Stimulated activated CD8-positive, alpha-beta memory T cell treated with anti-CD3 and anti-CD28 coated beads, Interleukin-7, amount 100 ng/mL, for 1 hour (primary cell): ENCODE results near the gene MRPS23.

Experiments used
- DNase-seq, 2 donors: peaks; one replicate each; pipeline ENCODE4 v3.0.0-alpha.2; 2020; ENCODE audit warnings: low read depth in 2 of 2

MRPS23 gene

DNA sequence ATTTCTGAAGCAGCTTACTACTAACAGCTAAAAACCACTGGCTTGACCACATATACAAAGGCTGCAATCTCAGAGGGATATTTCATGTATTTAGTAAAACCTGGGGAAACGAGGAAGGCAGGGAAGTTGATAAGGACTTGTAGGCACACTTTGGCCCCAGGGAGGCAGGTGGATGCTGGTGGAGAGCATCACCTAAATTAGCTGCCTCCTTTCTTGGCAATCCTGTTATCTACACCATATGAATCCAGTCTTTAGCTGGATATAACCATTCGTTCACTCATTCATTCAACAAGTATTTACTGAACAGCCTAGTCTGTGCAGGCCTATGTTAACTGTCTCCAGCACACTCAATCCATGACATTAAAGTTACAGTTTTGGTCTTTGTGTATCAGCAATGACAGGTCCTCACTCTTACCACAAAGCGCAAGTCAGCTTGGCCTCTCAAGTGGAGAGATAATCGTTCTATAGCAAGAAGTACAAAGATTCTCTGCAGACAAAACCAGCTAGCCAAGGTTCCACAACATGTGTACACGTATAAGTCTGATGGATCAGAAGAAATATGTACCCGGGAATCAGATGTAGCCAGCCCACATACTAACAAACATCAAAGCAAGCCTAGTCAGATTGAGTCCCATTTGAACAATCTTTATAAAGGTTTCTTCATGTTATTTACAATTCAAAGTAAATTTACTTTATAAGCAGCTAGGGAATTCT is 10.8 kb downstream of the MRPS23 start:
- DNase-seq: no peak

DNA sequence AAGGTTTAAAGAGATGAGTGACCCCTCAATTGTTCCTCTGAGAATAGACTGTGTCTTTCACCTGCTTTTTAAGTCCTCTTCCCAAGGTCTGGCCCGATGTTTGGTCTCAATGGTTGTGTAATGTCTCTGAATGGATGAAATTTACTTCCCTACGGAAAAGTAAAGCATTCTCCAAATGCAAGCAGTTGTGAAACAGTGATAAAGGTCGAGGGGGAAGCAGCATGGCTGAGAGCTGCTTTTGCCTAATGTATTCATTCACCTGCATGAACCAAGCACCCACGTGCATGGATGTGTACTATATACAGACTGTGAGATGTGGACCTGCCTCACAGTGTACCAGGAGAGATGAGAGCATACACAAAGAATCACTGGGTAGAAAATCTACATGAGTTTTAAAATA is 11.4 kb downstream of the MRPS23 start:
- no peak for DNase-seq

DNA sequence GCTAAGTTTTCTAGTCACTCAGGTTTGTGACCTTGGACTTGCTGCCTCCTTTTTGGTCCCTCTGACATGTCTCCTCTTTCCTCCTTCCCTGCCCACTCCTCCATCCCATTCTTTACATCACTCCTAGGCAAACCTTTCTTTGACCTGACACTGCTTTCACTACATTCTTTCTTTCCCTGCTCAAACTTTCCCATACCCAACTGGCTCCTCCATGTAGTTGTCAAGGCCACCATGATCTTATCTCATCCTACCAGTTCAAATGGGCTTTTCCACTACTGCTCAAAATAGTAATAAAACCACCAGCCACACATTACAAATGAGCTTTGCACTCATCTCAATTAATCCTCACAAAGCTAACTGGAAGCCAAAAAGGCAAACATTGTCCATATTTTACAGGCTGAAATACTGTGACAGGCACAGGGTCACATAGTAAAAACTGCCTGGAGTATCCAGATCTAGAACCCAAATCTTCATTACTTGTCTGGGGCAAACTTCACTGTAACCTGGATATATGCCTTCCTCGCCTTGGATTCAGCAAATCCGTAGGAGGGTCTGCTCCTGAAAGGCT is 14.4 kb downstream of the MRPS23 start:
- no peak for DNase-seq

DNA sequence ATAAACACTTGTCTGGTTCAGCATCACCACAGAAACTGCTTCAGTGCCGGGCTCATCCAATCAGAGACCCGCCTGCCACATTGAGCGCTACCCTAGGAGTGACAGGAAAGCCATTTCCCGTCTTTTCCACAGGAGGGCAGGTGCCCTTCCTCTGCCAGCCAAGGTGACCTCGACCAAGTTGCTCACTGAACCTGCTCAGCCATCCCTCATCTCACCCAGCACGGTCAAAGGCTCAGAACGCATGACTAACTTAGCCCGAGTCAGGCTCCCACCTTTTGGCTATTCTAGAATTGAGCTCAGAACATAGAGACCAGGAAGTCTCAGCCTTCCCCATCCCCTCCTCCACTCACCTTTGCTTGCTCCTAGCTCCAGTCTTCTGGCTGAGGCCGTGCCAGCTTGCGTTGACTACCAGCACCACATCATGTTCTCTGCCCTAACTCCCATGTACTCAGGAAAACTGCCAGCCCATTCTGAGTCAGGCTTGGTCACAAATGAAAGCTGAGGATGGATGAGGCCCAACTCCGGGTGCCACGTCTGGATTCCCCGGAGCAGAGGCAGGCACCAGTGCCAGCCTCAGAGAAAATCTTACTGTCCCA is 15.6 kb downstream of the MRPS23 start:
- no peak for DNase-seq

DNA sequence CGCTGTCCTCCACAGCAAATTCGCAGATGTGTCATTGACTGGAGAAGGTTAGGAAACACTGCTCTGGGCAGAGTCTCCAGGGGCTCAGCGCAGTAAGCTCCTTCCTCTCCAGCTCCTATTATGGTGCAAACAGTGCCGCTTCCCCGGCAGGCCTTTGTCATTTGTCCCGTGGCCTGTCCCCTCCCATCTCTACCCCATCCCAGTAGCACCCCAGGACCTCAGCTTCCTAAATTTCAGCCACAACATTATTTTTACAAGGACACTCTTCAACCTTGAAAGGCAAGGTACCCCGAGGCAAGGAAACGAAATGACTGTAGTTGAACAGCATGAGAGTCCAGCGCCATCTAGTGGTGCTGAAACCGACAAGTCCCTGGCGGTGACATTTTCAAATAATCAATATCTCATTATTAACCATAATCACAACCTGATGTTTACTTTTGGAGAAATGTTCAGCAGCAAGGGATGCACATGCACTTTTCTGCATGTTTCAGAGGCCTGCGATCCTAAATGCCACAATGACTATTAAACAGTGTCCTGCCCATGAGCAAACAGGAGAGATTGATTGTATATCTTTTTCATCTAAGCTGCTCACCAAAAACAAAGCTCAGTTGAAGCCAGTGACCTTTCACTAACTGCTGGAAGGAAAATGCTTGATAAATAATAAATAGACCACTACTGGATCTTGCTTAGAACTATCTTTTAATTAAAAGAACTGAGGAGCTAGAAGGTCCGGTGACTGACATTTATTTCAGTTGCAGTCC is 16.5 kb downstream of the MRPS23 start:
- peak; percentile 20 to 50 for DNase-seq

DNA sequence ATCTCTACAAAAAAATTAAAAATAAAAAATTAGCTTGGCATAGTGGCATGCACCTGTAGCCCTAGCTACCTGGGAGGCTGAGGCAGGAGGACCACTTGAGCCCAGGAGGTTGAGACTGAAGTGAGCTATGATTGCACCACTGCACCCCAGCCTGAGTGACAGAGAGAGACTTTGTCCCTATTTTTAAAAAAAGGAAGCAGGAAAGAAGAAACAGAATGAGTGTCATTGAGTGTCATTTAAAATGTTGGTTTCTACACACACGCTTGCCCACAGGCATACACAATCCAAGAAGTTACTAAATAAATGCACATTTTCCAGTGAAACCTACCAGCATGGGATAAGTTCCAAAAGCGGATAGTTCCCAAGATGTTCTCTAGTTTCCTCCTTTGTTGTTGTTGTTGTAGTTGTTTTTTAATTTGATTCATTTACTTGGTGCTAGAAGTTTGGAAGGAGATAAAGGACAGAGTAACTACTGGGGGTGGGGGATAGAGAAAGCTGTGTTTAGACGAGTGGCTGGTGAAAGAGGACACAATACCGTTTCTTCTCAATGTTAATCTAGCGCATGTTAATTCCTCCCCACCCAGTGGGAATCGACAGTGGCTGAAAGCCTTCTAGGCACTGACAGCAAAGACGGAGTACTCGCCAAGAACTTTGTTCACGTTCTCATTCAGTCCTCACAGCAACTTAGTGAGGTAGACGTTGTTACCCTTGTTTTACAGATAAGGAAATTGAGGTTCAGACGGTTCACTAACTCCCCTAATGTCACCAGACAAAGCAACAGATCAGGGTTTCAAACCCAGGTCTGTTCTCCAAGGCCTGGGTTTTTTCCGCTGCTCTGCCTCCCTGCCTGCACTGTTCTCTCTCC is 17.3 kb downstream of the MRPS23 start:
- DNase-seq: no peak

DNA sequence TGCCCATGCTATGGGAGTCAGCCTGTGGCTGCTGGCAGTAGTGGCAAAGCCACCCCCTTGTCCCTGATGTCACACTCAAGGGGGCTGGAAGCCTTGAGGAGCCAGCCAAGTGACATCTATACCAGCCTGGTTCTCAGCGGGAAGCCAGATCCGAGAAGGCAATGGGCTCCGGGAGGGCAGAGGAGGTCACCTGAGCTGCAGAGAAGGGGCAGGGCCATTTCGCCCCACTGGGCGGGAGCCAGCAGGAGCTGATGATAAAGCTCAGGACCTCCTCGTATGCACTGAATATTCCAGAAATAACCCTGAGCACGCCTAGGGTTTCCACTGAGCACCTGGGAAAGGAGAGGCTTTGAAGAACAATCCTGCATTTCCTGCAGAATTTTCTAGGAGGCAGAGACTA is 19.0 kb downstream of the MRPS23 start:
- DNase-seq: no peak

DNA sequence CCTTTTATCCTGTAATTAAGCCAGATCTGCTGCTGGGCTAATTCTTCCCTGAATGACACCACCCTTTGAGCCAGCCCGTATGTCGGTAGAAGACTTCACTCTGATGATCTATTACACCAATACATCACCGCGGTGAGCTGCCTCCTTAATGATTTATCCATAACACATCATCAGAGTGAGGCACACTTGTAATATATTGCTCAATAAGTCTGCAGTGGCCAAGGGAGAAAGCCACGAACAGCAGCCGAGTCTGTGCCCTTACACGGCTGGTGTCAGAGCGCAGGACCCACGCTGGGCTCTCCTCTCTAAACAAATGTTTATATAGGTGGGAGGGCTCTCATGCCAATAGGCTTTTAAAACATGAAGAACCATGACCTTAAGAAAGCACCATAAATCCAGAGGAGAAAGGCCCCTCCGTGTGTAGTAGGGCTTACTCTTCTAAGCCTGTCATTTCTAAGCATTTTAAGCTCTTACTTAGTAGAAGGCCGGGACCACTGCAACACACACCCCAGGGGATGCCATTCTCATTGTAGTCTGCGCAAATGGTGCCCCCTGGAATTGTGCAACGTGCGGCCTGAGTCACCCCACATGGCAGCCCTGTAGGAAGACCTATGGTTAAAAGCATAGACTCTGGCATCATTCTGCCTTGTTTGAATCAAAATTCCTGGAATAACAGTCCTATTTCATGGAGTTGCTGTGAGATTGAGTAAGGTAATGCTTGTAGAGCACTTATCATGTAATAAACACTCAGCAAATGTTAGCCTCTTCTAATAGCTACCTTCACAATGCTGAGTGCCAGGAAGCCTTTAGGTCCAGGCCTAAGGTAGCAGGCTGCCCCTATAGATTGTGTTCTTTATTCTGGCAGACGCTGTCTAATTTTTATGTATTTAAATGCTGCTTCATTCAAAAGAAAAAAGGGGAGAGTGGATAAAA is 26.1 kb downstream of the MRPS23 start:
- DNase-seq: no peak

DNA sequence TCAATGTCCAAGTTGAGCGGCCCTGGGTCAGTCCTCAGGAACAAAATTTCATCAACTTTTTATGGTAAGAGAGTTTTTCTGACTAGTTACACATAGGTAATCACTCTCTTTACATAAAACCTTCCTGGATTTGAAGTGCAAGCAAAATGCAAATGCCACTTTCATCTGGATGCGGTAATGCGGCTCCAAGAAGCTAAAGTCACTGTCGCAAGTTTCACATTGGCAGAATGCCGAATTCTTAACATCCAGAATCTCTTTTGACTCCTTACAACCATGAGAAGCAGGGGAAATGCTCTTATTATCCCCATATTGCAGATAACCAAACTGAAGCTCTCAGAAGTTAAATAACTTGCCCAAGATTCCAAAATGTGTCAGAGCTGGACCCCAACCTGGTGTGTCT is 30.0 kb downstream of the MRPS23 start:
- no peak for DNase-seq

DNA sequence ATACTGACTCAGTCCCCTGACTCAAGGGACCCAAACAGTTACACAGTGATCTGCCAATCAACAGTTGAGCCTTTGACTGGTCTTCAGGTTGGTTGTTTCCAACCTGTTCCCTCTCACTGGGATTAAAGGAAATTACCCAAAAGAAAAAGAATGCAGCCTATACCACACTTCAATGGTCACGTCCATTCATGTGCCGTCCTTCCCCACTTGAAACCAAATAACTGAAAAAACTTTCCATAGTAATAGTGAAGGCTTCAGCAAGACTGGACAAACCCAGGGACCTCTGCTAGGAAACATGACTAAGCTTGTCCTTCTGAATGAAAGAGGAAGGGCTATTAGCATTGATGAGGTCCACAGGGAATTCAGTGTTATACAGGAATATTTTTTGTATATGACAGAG is 30.6 kb downstream of the MRPS23 start:
- no peak for DNase-seq

DNA sequence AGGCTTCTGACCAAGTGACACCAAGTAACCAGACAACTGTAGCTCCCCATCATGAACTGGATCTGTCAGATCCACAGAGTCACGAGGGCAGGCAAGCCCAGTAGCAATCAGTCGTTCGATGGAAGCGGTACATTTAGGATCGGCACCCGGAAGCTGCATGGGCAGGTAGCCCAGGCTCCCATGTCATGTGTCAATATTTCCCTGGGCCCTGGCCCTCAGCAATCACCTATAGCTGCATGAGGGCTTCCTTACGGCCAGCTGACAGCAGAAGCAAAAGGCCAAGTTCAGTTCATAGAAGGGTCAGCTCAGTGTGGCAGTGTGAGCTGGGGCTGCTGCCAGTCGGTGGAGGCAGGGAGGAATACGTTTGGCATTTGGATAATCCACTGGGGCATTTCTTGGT is 31.8 kb downstream of the MRPS23 start:
- DNase-seq: no peak

DNA sequence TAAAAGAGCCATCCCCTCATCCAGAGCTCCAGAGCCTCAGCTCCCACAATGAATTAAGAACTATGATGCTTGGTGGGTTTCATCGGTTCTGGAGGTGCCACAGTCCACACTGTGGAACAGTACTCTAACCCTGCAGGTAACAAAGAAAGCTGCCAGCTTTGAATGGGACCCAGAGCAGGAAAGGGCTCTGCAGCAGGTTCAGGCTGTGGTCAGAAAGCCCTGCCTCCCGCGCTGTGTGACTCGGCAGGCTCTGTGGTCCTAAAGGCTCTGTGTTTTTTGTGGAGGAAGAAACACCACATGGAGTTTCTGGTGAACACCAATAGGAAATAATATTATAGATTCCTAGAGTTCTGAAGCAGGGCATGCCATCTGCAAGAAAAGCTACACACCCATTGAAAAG is 32.5 kb downstream of the MRPS23 start:
- no peak for DNase-seq

DNA sequence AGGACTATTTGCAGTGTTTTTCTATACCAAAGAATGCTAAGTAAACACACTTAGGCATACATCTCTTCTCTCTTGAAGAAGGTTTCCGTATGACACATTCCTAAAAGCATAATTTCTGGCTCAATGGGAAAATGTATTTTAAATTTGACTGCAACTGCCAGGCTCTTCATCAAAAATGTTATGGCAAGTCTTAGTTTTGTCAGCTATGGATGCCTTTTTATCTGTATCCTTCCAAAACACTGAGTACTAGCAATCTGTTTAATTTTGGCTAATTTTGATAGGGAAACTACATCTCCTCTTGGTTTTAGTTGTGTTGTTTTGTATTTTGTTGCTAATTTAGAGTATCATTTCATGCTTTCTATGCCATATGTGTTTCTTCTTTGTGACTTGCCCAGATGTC is 35.4 kb downstream of the MRPS23 start:
- no peak for DNase-seq

DNA sequence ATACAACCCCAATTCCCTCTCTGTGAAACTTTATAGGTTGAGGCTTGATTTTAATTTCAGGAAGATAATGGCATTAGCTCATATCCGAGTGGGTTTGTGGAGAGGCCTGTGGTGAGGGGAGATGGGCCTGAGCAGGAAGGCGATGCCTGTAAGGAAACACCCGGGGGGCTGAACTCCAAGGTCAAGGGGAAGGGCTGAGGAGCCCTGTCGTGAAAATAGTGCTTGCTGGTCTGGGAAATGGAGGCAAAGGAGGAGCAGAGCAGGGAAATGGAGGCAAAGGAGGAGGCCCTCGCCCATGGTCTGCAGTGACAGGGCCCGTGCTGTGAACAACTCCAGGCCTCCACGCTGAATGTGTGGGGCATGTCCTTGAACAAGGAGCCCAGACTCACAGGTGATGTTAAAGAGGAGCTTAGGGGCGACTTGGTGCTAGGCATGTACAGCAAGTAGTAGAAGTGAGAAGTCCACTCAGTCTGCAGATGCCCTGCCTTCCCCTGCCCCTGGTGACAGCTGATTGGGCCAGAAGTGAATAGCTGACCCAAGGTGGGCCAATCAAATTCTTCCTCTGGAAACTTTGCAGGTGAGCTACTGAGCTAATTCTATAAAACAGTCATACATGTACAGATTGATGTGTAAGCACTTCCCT is 38.1 kb downstream of the MRPS23 start:
- DNase-seq: no peak

DNA sequence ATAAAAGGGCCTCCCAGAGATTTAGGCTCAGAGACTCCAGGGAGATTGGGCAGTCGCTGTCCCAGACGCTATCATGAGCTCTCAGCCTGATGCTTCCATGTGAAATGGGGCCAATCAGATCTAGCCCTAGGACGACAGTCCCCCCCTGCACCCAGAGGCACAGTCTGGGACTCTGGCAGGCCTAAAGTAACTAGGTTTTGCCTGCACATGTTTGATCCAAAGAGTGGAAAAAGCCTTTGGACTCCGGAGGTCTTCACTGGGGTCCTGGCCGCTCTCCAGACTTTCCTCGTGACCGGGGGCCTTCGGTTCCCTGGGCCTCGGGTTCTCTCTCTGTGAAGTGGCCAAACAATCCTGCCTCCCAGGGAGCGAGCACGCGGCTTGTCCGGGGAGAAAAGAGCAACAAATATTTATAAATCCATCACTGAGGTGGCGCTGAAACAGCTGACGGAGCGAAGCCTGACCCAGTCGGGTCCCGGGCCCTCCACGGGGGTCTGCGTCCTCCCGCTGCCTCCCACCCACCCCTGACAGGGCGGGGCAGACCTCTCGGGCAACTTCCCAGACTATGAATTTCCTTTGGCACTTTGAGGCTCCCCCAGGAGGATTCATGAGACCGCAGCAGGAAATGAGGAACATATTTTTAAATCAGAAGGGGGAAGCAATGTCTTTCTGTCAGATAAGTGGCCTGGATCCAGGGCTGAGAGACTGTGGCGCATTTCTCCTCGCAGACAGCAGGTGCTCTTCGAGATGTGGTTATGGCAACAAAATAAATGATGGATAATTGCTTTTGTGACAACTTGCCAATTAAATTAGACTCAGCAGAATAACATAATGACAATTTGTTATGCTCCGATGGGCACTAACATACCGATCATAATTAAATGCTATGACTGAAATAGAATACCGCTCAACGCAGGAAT is 38.9 kb downstream of the MRPS23 start:
- DNase-seq: no peak

DNA sequence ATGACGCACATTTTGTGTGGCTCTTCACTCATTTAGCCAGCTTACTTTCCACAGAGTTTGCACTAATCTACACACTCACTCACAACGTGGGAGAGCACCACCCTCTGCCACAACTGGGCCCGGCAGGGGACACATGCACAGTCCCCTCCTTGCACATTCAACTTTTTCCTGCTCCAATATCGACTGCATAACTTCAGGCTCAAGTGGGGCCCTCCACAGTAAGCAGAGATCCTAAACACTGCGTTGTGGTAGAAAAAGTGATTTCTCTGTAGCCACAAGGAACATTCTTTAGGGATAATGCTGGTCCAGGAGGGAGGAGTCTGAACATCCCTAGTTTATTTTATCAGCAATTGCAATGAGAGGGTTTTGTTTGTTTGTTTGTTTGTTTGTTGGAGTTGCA is 40.0 kb downstream of the MRPS23 start:
- DNase-seq: no peak

DNA sequence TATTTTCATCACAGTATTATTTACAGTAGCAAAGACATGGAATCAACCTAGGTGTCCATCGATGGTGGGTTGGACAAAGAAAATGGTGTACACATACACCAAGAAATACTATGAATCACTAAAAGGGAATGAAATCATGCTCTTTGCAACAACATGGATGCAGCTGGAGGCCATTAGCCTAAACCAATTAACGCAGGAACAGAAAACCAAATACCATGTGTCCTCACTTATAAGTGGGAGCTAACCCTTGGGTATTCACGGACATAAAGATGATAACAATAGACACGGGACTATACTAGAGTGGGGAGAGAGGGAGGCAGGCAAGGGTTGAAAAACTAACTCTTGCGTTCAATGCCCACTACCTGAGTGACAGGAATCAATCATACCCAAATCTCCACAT is 41.0 kb downstream of the MRPS23 start:
- no peak for DNase-seq

DNA sequence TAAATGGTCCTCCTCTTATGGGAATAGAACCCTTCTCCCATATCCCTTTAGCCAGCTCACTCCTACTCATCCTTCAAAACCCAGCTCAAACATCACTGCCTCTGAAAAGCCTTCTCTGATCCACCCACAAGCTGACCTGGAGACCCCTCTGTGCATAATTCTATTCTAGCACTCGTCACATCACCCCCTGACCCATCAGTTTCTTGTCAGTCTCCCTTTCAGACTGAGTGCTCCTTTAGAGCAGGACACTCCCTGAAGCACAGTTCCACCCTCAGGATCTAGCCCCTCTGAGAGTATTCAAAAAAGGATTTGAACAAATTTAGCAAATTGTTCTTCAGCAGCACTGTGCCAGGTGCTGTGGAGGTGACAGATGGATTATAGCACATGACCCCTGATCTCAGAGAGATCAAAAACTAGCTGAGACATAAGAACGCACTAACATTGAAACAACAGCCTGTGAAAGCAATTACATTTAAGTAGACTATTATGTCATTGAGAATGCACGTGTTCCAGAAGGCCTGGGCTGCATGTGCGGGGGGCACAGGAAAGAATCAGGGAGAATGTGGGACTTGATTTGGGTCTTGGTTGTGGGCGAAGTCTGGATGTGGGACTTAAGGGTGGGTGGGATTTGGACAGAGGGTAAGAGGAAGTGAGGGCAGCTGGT is 43.5 kb downstream of the MRPS23 start:
- DNase-seq: no peak

DNA sequence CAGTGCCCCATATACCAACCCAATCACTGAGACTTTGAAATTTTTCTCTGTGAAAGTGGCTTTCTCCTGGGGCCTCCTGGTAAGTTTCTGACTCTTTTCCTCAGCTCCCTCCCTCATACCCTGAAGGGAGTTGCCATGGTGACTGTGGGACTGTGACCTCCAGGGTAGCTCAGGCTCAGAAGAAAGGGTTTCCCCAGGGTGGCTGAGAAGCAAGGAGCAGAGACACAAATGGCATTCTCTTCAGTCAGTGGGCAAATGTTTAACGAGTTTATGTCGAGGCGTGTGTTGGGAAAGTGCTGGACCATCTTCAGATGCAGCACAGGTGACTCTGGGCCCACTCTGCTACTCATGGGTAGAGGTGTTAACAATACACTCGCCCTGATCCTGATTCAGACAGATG is 46.8 kb downstream of the MRPS23 start:
- DNase-seq: no peak
